ENCODE measurements around the gene DLX1.
"Not testable (repeated sequence)": the region's sequence is repeated elsewhere in the genome, so short reads cannot be mapped to it uniquely, and the experiment has no call there.

DLX1 gene

GRCh38 chr2:172085460-172086159, at the start of gene DLX1:
Gene DLX1 (plus strand): TSS chr2:172085507. CDS start chr2:172085678, 171 bp downstream.
- DNase-seq: no peak

- DNase-seq: no peak
Observed at GRCh38 chr2:172038121-172038520, 47.2 kb upstream of the DLX1 start.

- no peak for DNase-seq
Observed at GRCh38 chr2:172038604-172039003, 46.7 kb upstream of the DLX1 start.

GRCh38 chr2:172039011-172039704, 46.1 kb upstream of the DLX1 start:
- no peak for DNase-seq

- no peak for DNase-seq
Observed at GRCh38 chr2:172040311-172040710, 45.0 kb upstream of the DLX1 start.

GRCh38 chr2:172046080-172046678, 39.1 kb upstream of the DLX1 start:
- DNase-seq: no peak

- DNase-seq: no peak
Observed at GRCh38 chr2:172046866-172047565, 38.3 kb upstream of the DLX1 start.

GRCh38 chr2:172047566-172048507, 37.5 kb upstream of the DLX1 start:
- no peak for DNase-seq

GRCh38 chr2:172048508-172049503, 36.5 kb upstream of the DLX1 start:
- DNase-seq: no peak

- no peak for DNase-seq
Observed at GRCh38 chr2:172049567-172050120, 35.7 kb upstream of the DLX1 start.

GRCh38 chr2:172050479-172051125, 34.7 kb upstream of the DLX1 start:
- DNase-seq: no peak

GRCh38 chr2:172052000-172052983, 33.0 kb upstream of the DLX1 start:
- no peak for DNase-seq

- no peak for DNase-seq
Observed at GRCh38 chr2:172053486-172053885, 31.8 kb upstream of the DLX1 start.

GRCh38 chr2:172056293-172056692, 29.0 kb upstream of the DLX1 start:
- no peak for DNase-seq

- DNase-seq: no peak
Observed at GRCh38 chr2:172058660-172059059, 26.6 kb upstream of the DLX1 start.

- not testable (repeated sequence) for DNase-seq
Observed at GRCh38 chr2:172060118-172060517, 25.2 kb upstream of the DLX1 start.

GRCh38 chr2:172062402-172063004, 22.8 kb upstream of the DLX1 start:
- DNase-seq: no peak

- DNase-seq: no peak
Observed at GRCh38 chr2:172063446-172063845, 21.9 kb upstream of the DLX1 start.

Data from NK-92 treated with Interleukin-12 subunit alpha and Interleukin-12 subunit beta, amount 100 ng/mL, for 24 hours (cell line).